Left kidney (tissue), 1 donor: ENCODE results near the gene MS4A7. TPM values are rescaled to one million over a fixed set of nuclear protein-coding genes. Genes with fewer than 3 reads are reported as not detected.

Experiments
- polyA plus RNA-seq: library from polyadenylated mRNA; unstranded; fragments of 120-200 nt; gene quantifications from one replicate; pipeline ENCODE4 v1.2.1, GENCODE V29; 2013; ENCODE audit not compliant: insufficient read length

Gene MS4A7
- polyA plus RNA-seq, 1 donor, result 5.7 TPM

Other genes starting within 250 kb of the MS4A7 start
- gene MS4A6A, start 195.4 kb upstream of the MS4A7 start, polyA plus RNA-seq, result 14.2 TPM
- gene MS4A4E, start 135.4 kb upstream of the MS4A7 start, polyA plus RNA-seq, result 0.76 TPM
- gene MS4A4A, start 97.9 kb upstream of the MS4A7 start, polyA plus RNA-seq, result 3.3 TPM
- not detected for gene MS4A6E, start 51.3 kb upstream of the MS4A7 start, polyA plus RNA-seq
- gene MS4A14, start 17.9 kb downstream of the MS4A7 start, polyA plus RNA-seq, result 0.62 TPM
- gene MS4A5, start 51.0 kb downstream of the MS4A7 start, polyA plus RNA-seq, result not detected
- gene MS4A1, start 77.3 kb downstream of the MS4A7 start, polyA plus RNA-seq, result 0.12 TPM
- not detected for gene MS4A12, start 114.2 kb downstream of the MS4A7 start, polyA plus RNA-seq
- not detected for gene MS4A13, start 136.9 kb downstream of the MS4A7 start, polyA plus RNA-seq